ENCODE results near the gene PPP2R5C. TPM values are rescaled to one million over a fixed set of nuclear protein-coding genes. Genes with fewer than 3 reads are reported as not detected.

PPP2R5C gene
- total and polyA plus RNA-seq, 2 of the 4 experiments (the other 2 are of a cell fraction), result 65.9 to 78.7 TPM

GRCh38 chr14:101845496-101845895 is 84.0 kb downstream of the PPP2R5C start:
- H3K27ac ChIP-seq (ENCODE audit: insufficient read depth, low read length), result no peak overlapping the region
- WGBS, 2 experiments (ENCODE audit: extremely low coverage in 2 of 2, insufficient read length in 1 of 2), result 40% methylated on average over 1 of the region's 2 CpGs; no CpG with 5 or more reads in 1 of the 2 experiments
- in situ Hi-C loops (cut with MboI; ENCODE audit: low sequenced_read_pairs), result no loop called here
- no peak overlapping the region for H3K23ac ChIP-seq (ENCODE audit: low read depth, low read length)
- no peak overlapping the region for H3K56ac ChIP-seq (ENCODE audit: extremely low read depth, insufficient read depth, low read length)
- H2AK9ac ChIP-seq (replicated peaks; ENCODE audit: low read depth, low read length, poor library complexity), result no peak overlapping the region
- H3K9me3 ChIP-seq (ENCODE audit: control insufficient read depth, insufficient read depth, low read length), result no peaks in the 10 kb centered on the region
- no peaks in the 10 kb centered on the region for H3K27me3 ChIP-seq (ENCODE audit: control insufficient read depth, insufficient read depth, low read length)
- H3K4me1 ChIP-seq (ENCODE audit: control insufficient read depth, insufficient read depth, low read length), result no peaks in the 10 kb centered on the region
- H4K5ac ChIP-seq (ENCODE audit: low read depth, low read length), result no peak overlapping the region
- BruUV-seq (replicated peaks), result no TSS peak
- dilution Hi-C loops (cut with HindIII; ENCODE audit: low sequenced_read_pairs, unreplicated experiment), result no loop called here
- intact Hi-C loops (cut with micrococcal nuclease), result no loop called here
- peaks cover 5% of the 10 kb centered on the region; the same call in 1 of the 2 replicates for H3K36me3 ChIP-seq (ENCODE audit: control insufficient read depth, insufficient read depth, low read length)
- peaks cover 17% of the 10 kb centered on the region for H3K9me1 ChIP-seq (ENCODE audit: insufficient read depth, low read length)
- H3K4me2 ChIP-seq (ENCODE audit: low read depth, low read length), result no peak overlapping the region
- H2AFZ ChIP-seq (replicated peaks; ENCODE audit: low read length, poor library complexity), result no peak overlapping the region
- H4K91ac ChIP-seq (ENCODE audit: insufficient read depth, low read depth, low read length), result no peak overlapping the region
- H2AK5ac ChIP-seq (ENCODE audit: low read depth, low read length), result no peak overlapping the region
- no peak overlapping the region for H3K4ac ChIP-seq (ENCODE audit: low read depth, low read length)
- H4K8ac ChIP-seq (ENCODE audit: low read depth in 2 of 2, low read length in 2 of 2), result no peak overlapping the region
- no peak for TF ChIP-seq POLR2A (IDR thresholded peaks at IDR 0.05; ENCODE audit: low read depth, low read length)
- no peak for TF ChIP-seq FOS (IDR thresholded peaks at IDR 0.05; ENCODE audit: low read depth, low read length)
- TF ChIP-seq CTCF (conservative IDR thresholded peaks at IDR 0.05; ENCODE audit: low read depth, low read length), result no peak
- TF ChIP-seq, protein P1, sequence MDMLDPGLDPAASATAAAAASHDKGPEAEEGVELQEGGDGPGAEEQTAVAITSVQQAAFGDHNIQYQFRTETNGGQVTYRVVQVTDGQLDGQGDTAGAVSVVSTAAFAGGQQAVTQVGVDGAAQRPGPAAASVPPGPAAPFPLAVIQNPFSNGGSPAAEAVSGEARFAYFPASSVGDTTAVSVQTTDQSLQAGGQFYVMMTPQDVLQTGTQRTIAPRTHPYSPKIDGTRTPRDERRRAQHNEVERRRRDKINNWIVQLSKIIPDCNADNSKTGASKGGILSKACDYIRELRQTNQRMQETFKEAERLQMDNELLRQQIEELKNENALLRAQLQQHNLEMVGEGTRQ (IDR thresholded peaks at IDR 0.05; ENCODE audit: low read depth, low read length), result no peak
- TF ChIP-seq SMC3 (IDR thresholded peaks at IDR 0.05; ENCODE audit: low read depth, low read length), result no peak
- no peak for TF ChIP-seq RCOR1 (IDR thresholded peaks at IDR 0.05; ENCODE audit: insufficient replicate concordance, low read length)
- TF ChIP-seq MAZ (IDR thresholded peaks at IDR 0.05; ENCODE audit: borderline replicate concordance, low read depth, low read length), result no peak
- no peak overlapping the region for H3K18ac ChIP-seq (ENCODE audit: low read depth, low read length)
- H3K79me1 ChIP-seq (ENCODE audit: low read depth in 1 of 2, low read length in 2 of 2), result peaks cover 52 to 86% of the 10 kb centered on the region in 2 experiments
- no peak overlapping the region for H3K14ac ChIP-seq (replicated peaks; ENCODE audit: low read depth, low read length)
- ChIA-PET CTCF (no interaction called here), POLR2A (ENCODE audit: unreplicated experiment) (no interaction called here)
- peaks cover 62% of the 10 kb centered on the region for H4K20me1 ChIP-seq (ENCODE audit: insufficient read depth, low read length)
- no peak overlapping the region for H3K4me3 ChIP-seq (ENCODE audit: insufficient read depth, low read depth, low read length)
- ATAC-seq (ENCODE audit: low read depth) (no peak), DNase-seq (no peak)
- no peak overlapping the region for H2BK15ac ChIP-seq (ENCODE audit: low read depth, low read length)
- no peak overlapping the region for H3K9ac ChIP-seq (ENCODE audit: low read depth, low read length)
- H2BK5ac ChIP-seq (ENCODE audit: low read depth, low read length, poor library complexity, severe bottlenecking), result no peak overlapping the region
- H2BK20ac ChIP-seq (ENCODE audit: low read depth, low read length), result no peak overlapping the region
- H2BK120ac ChIP-seq (ENCODE audit: low read depth, low read length), result no peak overlapping the region
